8988T (cell line): ENCODE data around the gene NAALADL2.
"Not testable (repeated sequence)": the region's sequence is repeated elsewhere in the genome, so short reads cannot be mapped to it uniquely, and the experiment has no call there.

Source experiments
- DNase-seq: peaks from one replicate; pipeline ENCODE4 v3.0.0; 2011

Gene NAALADL2

DNA sequence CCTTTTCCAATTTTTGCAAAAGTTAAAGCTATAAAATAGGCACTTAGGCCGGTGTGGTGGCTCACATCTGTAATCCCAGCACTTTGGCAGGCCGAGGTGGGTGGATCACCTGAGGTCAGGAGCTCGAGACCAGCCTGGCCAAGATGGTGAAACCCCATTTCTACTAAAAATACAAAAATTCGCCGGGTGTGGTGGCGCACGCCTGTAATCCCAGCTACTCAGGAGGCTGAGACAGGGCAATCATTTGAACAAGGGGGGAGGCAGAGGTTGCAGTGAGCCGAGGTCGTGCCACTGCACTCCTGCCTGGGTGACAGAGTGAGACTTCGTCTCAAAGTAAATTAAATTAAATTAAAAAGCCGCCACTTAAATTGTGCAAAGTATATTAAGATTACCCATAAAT lies 412.3 kb downstream of the NAALADL2 start:
- DNase-seq, result not testable (repeated sequence)

DNA sequence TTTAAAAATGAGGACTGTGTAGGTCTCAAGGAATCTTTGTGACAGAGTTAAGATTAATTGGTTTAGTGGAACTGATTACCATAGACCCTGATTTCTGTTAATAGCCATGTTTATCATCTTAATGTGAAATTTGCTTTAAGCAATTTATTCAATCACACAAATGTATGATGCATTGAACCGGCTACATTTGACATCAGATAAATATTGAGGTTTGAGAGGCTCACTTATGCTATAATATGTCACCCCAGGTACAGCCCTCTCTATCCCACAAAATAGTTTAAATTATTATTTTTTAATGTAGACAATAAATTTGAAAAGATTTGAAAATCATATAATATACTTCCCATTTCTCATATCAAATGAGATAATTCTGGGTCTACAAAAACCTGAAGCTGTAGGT lies 413.3 kb downstream of the NAALADL2 start:
- DNase-seq, result no peak

- no peak for DNase-seq
Observed at GRCh38 chr3:175273573-175273972, 414.4 kb downstream of the NAALADL2 start.

GRCh38 chr3:175274056-175274455 lies 414.9 kb downstream of the NAALADL2 start:
- DNase-seq, result no peak

DNA sequence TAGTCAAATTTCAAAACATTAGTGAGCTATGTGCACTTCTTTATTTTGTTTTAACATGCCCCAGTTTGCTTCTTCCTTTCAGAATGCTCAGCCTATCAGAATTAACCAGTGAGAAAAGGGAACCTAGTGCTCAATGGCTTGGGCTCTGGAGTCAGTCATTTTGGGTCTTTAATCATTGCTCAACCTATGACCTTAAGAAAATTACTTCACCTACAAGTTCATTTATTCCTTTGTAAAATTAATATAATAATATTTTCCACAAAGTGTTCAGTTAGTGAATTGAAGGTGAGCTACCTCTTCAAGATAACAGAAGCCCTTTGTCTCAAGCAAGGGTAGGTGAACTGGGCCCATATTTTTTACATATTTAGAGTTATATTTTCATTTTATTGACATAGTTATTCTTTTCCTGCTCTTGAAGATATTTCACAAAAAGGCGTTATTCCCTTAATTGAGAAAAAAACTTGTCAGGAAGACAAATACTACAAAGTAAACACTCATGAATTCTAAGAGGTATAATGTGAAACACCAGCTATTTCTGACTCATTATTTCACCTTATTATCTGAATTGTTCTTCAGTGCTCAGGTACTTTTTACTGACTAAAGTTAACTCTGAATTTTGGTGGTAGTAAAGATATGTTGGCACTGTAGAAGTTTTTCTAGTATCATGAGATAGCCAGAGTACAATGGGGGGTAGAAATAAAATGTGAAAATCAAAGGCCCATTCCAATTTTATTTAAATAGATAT lies 415.5 kb downstream of the NAALADL2 start:
- DNase-seq, result no peak

DNA sequence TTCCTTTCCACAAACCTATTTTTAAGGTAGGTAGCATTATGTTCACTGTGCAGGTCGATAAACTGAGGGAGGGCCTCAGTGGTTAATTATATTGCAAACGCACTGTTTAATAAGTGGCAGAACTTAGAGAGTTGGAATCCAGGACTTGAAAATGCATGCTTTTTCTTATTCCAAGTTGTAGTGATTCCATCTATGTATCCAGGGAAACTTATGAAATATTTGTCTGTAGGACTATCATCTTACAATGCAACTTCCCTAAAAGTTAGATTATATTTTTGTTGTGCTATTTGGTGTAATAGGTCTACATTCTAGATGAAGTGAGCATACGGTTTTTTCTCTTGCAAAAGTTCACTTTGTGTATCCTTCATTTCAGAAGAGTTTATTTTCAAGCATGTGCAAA lies 419.5 kb downstream of the NAALADL2 start:
- no peak for DNase-seq

- no peak for DNase-seq
Observed at GRCh38 chr3:175279457-175279856, 420.3 kb downstream of the NAALADL2 start.

DNA sequence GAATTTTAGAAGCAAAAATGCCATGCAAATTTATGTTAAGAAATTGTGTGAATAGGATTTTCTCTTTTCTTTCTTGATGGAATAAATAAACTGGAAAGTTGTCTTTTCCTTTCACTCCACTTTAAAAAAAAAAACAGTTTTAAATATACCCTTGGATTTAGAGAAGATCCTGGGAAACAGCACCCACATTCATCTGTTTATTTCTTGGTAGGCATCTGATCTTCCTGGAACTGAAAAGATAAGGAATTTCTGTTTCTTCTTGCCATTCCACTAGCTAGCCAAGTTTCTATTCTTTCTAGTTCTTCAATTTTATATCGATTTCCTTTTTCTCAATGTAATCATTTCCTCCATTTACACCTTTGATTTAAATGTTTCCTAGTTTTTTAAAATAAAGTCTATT lies 420.8 kb downstream of the NAALADL2 start:
- no peak for DNase-seq

DNA sequence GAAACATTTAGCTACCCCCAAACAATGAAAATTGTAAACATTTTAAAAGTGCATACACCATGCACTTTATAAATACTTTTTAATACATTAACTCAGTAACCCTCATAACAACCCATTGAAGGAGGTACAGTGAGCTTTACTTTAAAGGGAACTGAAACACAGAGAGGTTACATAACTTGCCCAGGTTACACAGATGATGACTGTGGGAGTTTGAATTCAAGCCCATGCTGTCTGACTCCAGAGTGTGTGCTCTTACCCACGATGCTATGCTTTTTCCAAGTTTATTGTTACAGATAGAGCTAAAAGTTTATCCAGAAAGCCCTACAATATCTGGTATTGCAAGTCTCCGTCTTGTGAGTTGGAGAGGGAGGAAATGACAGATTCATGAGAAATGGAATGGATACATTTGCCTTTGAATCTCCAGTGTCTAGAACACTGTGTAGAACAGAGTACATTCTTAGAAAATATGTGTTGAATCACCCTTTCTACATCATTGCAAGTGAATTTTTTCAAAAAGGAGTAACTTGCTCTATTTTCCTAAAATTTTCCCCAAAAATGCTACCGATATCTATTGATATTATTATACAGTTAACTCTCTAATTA lies 428.3 kb downstream of the NAALADL2 start:
- DNase-seq, result no peak

GRCh38 chr3:175288621-175289020 lies 429.5 kb downstream of the NAALADL2 start:
- no peak for DNase-seq

DNA sequence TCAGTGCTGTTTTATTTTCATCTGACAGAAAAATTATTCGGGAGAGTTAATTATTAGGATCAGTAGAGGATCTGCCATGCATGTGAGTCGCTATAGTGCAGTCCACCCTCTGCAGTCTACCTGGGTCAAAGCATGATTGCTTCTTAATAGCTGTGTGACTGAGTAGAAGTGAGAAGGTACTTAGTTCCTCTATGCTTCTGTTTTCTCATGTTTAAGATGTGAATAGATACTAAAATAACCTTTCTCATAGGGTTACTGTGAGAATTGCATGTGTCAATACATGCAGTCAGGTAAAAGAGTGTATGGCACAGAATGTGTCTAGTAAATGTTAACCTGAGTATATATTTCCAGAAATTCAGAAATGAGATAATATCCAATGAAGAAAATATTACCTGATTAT lies 435.7 kb downstream of the NAALADL2 start:
- DNase-seq, result no peak

DNA sequence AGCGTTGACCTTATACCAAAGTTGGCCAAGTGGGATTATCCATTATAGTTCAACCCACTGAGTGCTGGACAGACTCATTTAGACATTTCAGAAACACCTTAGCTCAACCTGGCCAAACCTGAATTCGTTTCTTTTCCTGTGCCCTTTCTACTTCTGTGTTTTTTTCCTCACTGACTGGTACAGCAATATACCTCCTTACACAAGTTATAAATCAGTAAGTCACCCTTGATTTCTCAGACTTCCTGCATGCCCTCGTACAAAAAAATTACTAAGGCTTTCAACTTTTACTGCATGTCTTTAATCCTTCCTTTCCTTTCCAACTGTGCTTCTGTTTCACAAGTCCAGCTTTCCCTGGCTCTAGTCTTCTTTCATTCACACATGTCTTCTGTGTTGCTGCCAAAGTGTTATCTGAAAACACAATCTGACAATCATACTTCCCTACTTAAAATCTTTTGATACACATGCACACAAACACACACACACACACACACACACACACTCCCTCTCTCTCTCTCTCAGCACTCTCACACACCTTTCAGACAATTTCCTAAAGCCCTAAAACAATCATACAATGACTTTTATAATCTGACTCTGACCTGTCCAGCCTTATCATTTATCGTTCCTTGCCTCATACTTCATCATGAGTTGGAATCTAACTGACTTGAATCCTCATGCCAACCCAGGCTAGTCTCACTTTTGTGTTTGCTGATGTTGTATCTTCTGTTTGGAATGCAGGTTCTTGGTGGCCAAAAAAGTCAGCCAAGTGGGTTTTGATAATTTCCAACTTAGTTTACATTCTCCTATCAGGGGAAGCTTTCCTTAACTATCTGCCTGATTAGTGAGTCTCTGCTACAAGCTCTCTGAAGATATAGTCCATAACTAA lies 436.4 kb downstream of the NAALADL2 start:
- DNase-seq, result no peak

DNA sequence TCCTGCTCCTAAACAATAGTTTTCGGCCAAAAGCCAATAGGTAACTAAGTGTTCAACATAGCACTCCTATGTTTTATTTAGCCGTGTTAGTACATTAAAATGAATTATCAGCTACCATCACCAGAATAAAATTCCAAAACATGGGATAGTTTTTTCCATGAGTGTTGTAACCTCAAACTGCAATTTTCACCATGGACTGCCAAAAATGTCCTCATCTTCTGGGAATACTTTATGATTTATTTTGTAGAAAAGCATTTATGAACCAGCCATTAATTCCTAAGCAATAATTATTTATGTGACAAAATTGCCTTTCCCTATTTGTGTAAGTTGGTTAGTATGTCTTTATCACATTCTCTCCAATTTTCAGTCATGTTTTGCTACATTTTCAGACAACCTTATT lies 438.1 kb downstream of the NAALADL2 start:
- DNase-seq, result no peak

- DNase-seq, result no peak
Observed at GRCh38 chr3:175301741-175302140, 442.6 kb downstream of the NAALADL2 start.

DNA sequence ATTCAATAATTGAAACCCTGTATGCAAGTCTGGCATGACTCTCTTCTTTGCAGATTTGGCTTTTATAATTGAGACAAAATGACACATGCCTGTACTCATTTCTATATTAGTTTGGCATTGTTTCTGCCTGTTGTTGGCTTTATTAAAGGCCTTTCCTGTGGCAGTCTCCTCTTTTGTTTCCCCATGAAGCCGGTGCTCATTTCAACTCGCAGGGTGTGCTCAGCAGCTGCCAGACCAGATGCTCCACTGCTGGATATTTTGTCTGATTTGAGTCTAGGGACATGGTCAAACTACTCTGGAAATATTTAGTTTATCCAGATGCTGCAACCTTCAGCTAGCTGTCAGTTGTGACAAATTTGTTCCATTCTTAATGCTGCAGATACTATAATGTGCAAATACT lies 445.3 kb downstream of the NAALADL2 start:
- no peak for DNase-seq

GRCh38 chr3:175307642-175308041 lies 448.5 kb downstream of the NAALADL2 start:
- DNase-seq, result no peak

DNA sequence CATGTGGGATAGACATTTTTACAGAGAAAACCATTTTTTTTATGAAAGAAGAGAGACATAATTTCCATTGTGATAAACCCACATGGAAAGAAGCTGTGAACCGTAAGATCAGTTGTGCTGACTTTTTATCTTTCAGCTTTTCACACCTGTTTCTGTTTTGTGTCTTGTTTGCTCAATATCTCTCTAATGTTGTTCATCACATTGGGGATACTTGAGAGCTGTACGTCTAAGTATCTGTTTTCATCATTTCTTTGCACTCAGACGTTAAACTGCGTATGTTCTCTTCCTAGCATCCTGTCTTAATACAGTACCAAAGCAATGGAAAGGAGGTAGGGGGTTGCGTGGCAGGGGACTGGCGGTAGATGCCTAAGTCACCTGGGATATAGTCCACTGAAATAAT lies 449.0 kb downstream of the NAALADL2 start:
- no peak for DNase-seq

DNA sequence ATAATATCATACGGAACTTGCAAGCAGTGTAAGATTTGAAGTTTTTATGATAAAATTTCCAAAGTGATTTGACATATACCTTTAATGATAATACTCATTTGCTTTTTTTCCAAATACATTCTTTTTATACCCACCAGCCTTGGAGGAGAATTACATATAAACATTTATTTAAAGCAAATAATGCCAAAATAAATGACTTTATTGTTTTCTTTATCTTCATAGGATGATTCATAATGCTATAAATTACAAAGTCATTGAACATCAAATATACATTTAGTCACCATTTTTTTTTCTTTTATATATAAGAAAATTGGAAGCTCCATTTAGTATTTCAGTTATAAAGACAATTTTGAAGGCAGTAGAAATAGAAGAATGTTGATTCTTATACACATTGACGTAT lies 450.9 kb downstream of the NAALADL2 start:
- no peak for DNase-seq

DNA sequence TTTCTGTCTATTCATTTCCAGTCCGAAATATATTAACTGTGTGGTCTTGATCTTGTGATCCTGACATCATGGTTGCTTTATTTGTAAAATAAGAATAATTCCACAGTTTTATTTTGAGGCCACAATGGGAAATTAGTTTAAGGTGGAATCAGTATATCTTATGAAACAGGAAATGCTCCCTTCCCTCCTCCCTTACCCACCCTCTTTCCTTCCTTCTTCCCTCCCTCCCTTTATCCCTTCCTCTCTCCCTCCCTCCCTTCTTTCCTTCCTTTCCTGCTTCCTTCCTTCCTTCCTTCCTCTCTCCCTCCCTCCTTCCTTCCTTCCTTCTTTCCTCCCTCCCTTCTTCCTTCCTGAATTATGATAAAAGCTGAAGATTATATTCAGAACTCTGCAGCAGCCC lies 452.3 kb downstream of the NAALADL2 start:
- DNase-seq, result no peak

DNA sequence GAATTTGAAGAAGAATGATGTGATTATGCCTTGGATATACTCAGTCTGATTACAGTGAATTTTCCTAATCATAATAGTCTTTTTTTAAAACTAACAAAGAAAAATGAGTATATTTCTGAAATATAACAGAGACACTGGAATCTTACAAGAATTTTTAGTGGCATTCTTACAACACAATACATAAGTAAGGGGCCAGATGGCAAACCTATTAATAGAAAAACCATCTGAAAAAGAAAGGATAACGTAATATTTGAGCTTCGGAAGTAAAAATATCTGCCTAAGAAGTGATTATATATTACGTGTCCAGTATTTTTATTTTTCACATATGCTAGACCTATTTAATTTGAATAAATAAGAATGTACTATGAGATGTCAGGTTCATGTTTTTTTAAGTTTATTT lies 452.8 kb downstream of the NAALADL2 start:
- no peak for DNase-seq

DNA sequence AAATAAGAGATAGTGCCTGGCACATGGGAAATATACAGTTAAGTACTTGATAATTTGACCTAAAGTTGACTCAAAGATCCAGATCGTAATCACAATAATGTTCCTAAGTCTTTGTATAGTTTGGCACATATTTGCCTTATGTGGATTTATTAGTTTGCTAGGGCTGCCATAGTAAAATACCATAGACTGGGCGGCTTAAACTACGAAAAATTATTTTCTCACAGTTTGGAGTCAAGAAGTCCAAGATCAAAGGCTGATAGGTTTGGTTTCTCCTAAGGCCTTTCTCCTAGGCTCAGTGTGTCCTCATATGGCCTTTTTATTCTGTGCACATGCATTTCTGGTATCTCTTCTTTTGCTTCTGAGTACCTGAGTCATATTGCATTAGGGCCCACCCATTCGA lies 453.7 kb downstream of the NAALADL2 start:
- DNase-seq, result no peak

- DNase-seq, result no peak
Observed at GRCh38 chr3:175316799-175317198, 457.7 kb downstream of the NAALADL2 start.

GRCh38 chr3:175325440-175325839 lies 466.3 kb downstream of the NAALADL2 start:
- no peak for DNase-seq

DNA sequence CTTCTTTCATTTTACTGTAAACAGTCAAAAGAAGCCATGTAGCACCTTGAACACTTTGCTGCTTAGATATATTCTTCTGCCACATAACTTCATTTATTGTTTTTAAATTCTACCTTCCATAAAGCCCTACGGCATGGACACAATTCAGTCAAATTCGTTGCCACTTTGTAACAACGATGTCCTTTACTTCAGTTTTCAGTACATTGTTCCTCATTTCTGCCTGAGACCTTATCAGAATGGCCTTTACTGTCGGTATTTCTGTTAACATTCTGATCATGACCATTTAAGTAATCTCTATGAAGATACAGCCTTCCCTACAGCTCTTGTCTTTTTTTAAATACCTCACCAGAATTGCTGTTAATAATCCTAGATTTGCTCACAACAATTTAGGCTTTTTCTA lies 466.9 kb downstream of the NAALADL2 start:
- DNase-seq, result no peak
